SU-DHL-6 (cell line): ENCODE data around the gene EVX2.

ENCODE experiments used
- H2AFZ ChIP-seq: fragments of 200-600 bp; sonication (generic); 2 replicates; pipeline ENCODE4 v1.6.1; 2014; ENCODE audit warnings: low read depth, mild to moderate bottlenecking, moderate library complexity, mixed read lengths, antibody characterized with exemption, low read length; ENCODE audit not compliant: severe bottlenecking
- H3F3A ChIP-seq: fragments of 200-600 bp; shearing (Covaris generic); 2 replicates; pipeline ENCODE4 v1.6.0; 2016; ENCODE audit warnings: antibody characterized with exemption, mild to moderate bottlenecking; ENCODE audit not compliant: insufficient read depth
- H3K27ac ChIP-seq: fragments of 200-600 bp; sonication (generic); 2 replicates; pipeline ENCODE4 v1.5.1; 2016; ENCODE audit warnings: low read depth, mild to moderate bottlenecking, low read length, moderate library complexity, mixed read lengths
- H3K27me3 ChIP-seq: fragments of 200-600 bp; sonication (generic), shearing (Covaris generic); 2 replicates; pipeline ENCODE4 v1.6.0; 2014; ENCODE audit warnings: mild to moderate bottlenecking, low read length
- H3K36me3 ChIP-seq: fragments of 200-600 bp; sonication (generic); 2 replicates; pipeline ENCODE4 v1.6.1; 2014; ENCODE audit warnings: mild to moderate bottlenecking, low read length, mixed read lengths
- H3K4me2 ChIP-seq: fragments of 300-600, 200-600 bp; shearing (Covaris generic), sonication (generic); 2 replicates; pipeline ENCODE4 v1.6.0; 2014; ENCODE audit warnings: low read length, low read depth, mild to moderate bottlenecking; ENCODE audit not compliant: poor library complexity, severe bottlenecking
- H3K4me3 ChIP-seq: fragments of 200-600 bp; sonication (generic); 2 replicates; pipeline ENCODE4 v1.5.1; 2014; ENCODE audit warnings: antibody characterized with exemption, low read length, mild to moderate bottlenecking, mixed read lengths; ENCODE audit not compliant: insufficient read depth, poor library complexity, severe bottlenecking
- H3K79me2 ChIP-seq: fragments of 200-600 bp; sonication (generic); 2 replicates; pipeline ENCODE4 v1.6.1; 2014; ENCODE audit warnings: mild to moderate bottlenecking, low read length, moderate library complexity; ENCODE audit not compliant: insufficient read depth
- H3K9ac ChIP-seq: fragments of 200-600 bp; sonication (generic); 2 replicates; pipeline ENCODE4 v1.7.0; 2014; ENCODE audit warnings: mild to moderate bottlenecking, low read length
- H3K9me2 ChIP-seq: fragments of 200-600 bp; sonication (generic); replicated peaks from 2 replicates; pipeline ENCODE4 v1.6.1; 2014; ENCODE audit warnings: low read length; ENCODE audit not compliant: insufficient read depth
- H3K9me3 ChIP-seq: fragments of 200-600 bp; sonication (generic); 2 replicates; pipeline ENCODE4 v1.6.1; 2014; ENCODE audit warnings: low read length, mixed read lengths; ENCODE audit not compliant: insufficient read depth
- H4K20me1 ChIP-seq: fragments of 200-600 bp; sonication (generic); 2 replicates; pipeline ENCODE4 v1.6.1; 2014; ENCODE audit warnings: low read depth, mild to moderate bottlenecking, antibody characterized with exemption, low read length, moderate library complexity, mixed read lengths
- CTCF ChIP-seq: fragments of 200-600 bp; sonication (generic); IDR thresholded peaks from one replicate; pipeline ENCODE4 v1.5.1; 2017; ENCODE audit warnings: antibody characterized with exemption, mild to moderate bottlenecking, low read length, moderate library complexity; ENCODE audit not compliant: insufficient read depth, poor library complexity, severe bottlenecking
- EZH2phosphoT487 ChIP-seq: fragments of 200-600 bp; sonication (generic), shearing (Covaris generic); conservative IDR thresholded peaks from 2 replicates; pipeline ENCODE4 v1.6.1; 2018; ENCODE audit warnings: mild to moderate bottlenecking, antibody characterized with exemption, low read length, moderate library complexity, mixed read lengths

The EVX2 gene

GRCh38 chr2:176079831-176080539 is 3.8 kb downstream of the EVX2 start:
- Histone ChIP-seq H3K27ac (no peak overlapping the region), H3K9me2 (no peaks in the 10 kb centered on the region)

GRCh38 chr2:176079285-176079830 is 4.4 kb downstream of the EVX2 start:
- H4K20me1 ChIP-seq = no peaks in the 10 kb centered on the region
- H3K9me3 ChIP-seq = no peaks in the 10 kb centered on the region
- no peaks in the 10 kb centered on the region for H3K27me3 ChIP-seq
- H3K9ac ChIP-seq = no peak overlapping the region
- H3K4me3 ChIP-seq = no peak overlapping the region
- H3K79me2 ChIP-seq = no peaks in the 10 kb centered on the region
- no peaks in the 10 kb centered on the region for H3K9me2 ChIP-seq
- H3K4me2 ChIP-seq = no peak overlapping the region
- no peaks in the 10 kb centered on the region for H3K36me3 ChIP-seq
- no peak overlapping the region for H2AFZ ChIP-seq
- no peak overlapping the region for H3K27ac ChIP-seq
- no peaks in the 10 kb centered on the region for H3F3A ChIP-seq
- TF ChIP-seq CTCF (no peak), EZH2phosphoT487 (no peak)

More at GRCh38 chr2:176079831-176080539, 3.8 kb downstream of the EVX2 start:
- H3K27me3 ChIP-seq = no peaks in the 10 kb centered on the region
- no peak overlapping the region for H3K4me3 ChIP-seq
- H4K20me1 ChIP-seq = no peaks in the 10 kb centered on the region
- H3K79me2 ChIP-seq = no peaks in the 10 kb centered on the region
- no peaks in the 10 kb centered on the region for H3K9me3 ChIP-seq
- TF ChIP-seq CTCF (no peak), EZH2phosphoT487 (no peak)
- no peaks in the 10 kb centered on the region for H3K36me3 ChIP-seq
- no peaks in the 10 kb centered on the region for H3F3A ChIP-seq
- H3K4me2 ChIP-seq = no peak overlapping the region
- H2AFZ ChIP-seq = no peak overlapping the region
- no peak overlapping the region for H3K9ac ChIP-seq

- Histone ChIP-seq H3K36me3 (no peaks in the 10 kb centered on the region), H3K9me3 (no peaks in the 10 kb centered on the region), H3K27ac (no peak overlapping the region), H3F3A (no peaks in the 10 kb centered on the region), H3K4me3 (no peak overlapping the region), H4K20me1 (no peaks in the 10 kb centered on the region), H3K4me2 (no peak overlapping the region), H3K79me2 (no peaks in the 10 kb centered on the region), H3K9ac (no peak overlapping the region), H2AFZ (no peak overlapping the region), H3K27me3 (no peaks in the 10 kb centered on the region), H3K9me2 (no peaks in the 10 kb centered on the region)
- no peak for TF ChIP-seq CTCF
- TF ChIP-seq EZH2phosphoT487 = no peak
Measured at GRCh38 chr2:176078541-176079284, 5.0 kb downstream of the EVX2 start.
